Liver (tissue), 9 donors: ENCODE measurements around the gene IL31RA. TPM values are rescaled to one million over a fixed set of nuclear protein-coding genes. Genes with fewer than 3 reads are reported as not detected.

Experiments used
- DNase-seq: peaks from one replicate; pipeline ENCODE4 v3.0.0-alpha.2; 2017; ENCODE audit warnings: low spot score
- H3K27ac ChIP-seq, 2 donors: one replicate each; pipeline ENCODE4 v1.7.0; 2013; ENCODE audit warnings: inconsistent platforms in 2 of 2, low read length in 2 of 2, control low read depth in 1 of 2, low read depth in 1 of 2, mild to moderate bottlenecking in 1 of 2
- H3K27me3 ChIP-seq, 4 donors: one replicate each; pipeline versions ENCODE4 v1.6.1 to v1.7.0; 2013; ENCODE audit warnings: low read length in 3 of 4, inconsistent platforms in 1 of 4, mild to moderate bottlenecking in 1 of 4, moderate library complexity in 1 of 4; ENCODE audit not compliant: control insufficient read depth in 4 of 4, insufficient read depth in 4 of 4
- H3K36me3 ChIP-seq, 4 donors: one replicate each; pipeline versions ENCODE4 v1.6.1 to v1.7.0; 2013; ENCODE audit warnings: low read length in 3 of 4, mild to moderate bottlenecking in 3 of 4, low read depth in 1 of 4, moderate library complexity in 1 of 4; ENCODE audit not compliant: control insufficient read depth in 4 of 4, insufficient read depth in 3 of 4
- H3K4me1 ChIP-seq, 4 donors: one replicate each; pipeline versions ENCODE4 v1.6.1 to v1.7.0; 2013; ENCODE audit warnings: low read length in 3 of 4, mild to moderate bottlenecking in 3 of 4, moderate library complexity in 1 of 4; ENCODE audit not compliant: control insufficient read depth in 4 of 4, insufficient read depth in 4 of 4
- H3K4me3 ChIP-seq, 3 donors: one replicate each; pipeline versions ENCODE4 v1.6.1 to v1.7.0; 2013; ENCODE audit warnings: low read length in 3 of 3, control low read depth in 1 of 3, low read depth in 1 of 3, mild to moderate bottlenecking in 1 of 3
- H3K9ac ChIP-seq, 2 donors: one replicate each; pipeline ENCODE4 v1.7.0; 2013; ENCODE audit warnings: low read length in 2 of 2, mild to moderate bottlenecking in 2 of 2, moderate library complexity in 2 of 2, control low read depth in 1 of 2, low read depth in 1 of 2
- H3K9me3 ChIP-seq, 4 donors: one replicate each; pipeline versions ENCODE4 v1.6.1 to v1.7.0; 2013; ENCODE audit warnings: low read length in 3 of 4; ENCODE audit not compliant: control insufficient read depth in 4 of 4
- ATF3 ChIP-seq: IDR thresholded peaks from 2 replicates; pipeline ENCODE4 v1.6.1; 2016; ENCODE audit warnings: antibody characterized with exemption
- CTCF ChIP-seq: fragments of 150-350 bp; IDR thresholded peaks from 2 replicates; pipeline ENCODE4 v1.5.1; 2017; ENCODE audit warnings: improper control_type of control experiment, low read depth, low read length; ENCODE audit not compliant: missing input control
- EGR1 ChIP-seq, 2 donors: IDR thresholded peaks; 2 replicates each; pipeline ENCODE4 v1.6.1; 2016 to 2018; ENCODE audit warnings: antibody characterized with exemption in 2 of 2, low read depth in 2 of 2
- FOXA1 ChIP-seq: IDR thresholded peaks from 2 replicates; pipeline ENCODE4 v1.6.1; 2016; ENCODE audit warnings: antibody characterized with exemption
- FOXA2 ChIP-seq: IDR thresholded peaks from 2 replicates; pipeline ENCODE4 v1.6.1; 2016; ENCODE audit warnings: antibody characterized with exemption
- HNF4A ChIP-seq, 2 donors: conservative IDR thresholded peaks; 2 replicates each; pipeline ENCODE4 v1.6.1; 2016; ENCODE audit warnings: antibody characterized with exemption in 2 of 2, mild to moderate bottlenecking in 2 of 2
- HNF4G ChIP-seq: IDR thresholded peaks from 2 replicates; pipeline ENCODE4 v1.6.1; 2016; ENCODE audit warnings: antibody characterized with exemption
- JUND ChIP-seq, 2 donors: IDR thresholded peaks; 2 replicates each; pipeline ENCODE4 v1.6.1; 2016; ENCODE audit warnings: antibody characterized with exemption in 2 of 2
- NR2F2 ChIP-seq: IDR thresholded peaks from 2 replicates; pipeline ENCODE4 v1.6.1; 2016; ENCODE audit warnings: antibody characterized with exemption
- RAD21 ChIP-seq, 2 donors: IDR thresholded peaks; 2 replicates each; pipeline ENCODE4 v1.6.1; 2016; ENCODE audit warnings: antibody characterized with exemption in 2 of 2, mild to moderate bottlenecking in 2 of 2
- REST ChIP-seq: IDR thresholded peaks from 2 replicates; pipeline ENCODE4 v1.6.1; 2016; ENCODE audit warnings: antibody characterized with exemption, mild to moderate bottlenecking
- SP1 ChIP-seq: IDR thresholded peaks from 2 replicates; pipeline ENCODE4 v1.6.1; 2018; ENCODE audit warnings: antibody characterized with exemption, mild to moderate bottlenecking
- TAF1 ChIP-seq: conservative IDR thresholded peaks from 2 replicates; pipeline ENCODE4 v1.6.1; 2016; ENCODE audit warnings: antibody characterized with exemption, mild to moderate bottlenecking
- YY1 ChIP-seq: IDR thresholded peaks from 2 replicates; pipeline ENCODE4 v1.6.1; 2016; ENCODE audit warnings: antibody characterized with exemption, mild to moderate bottlenecking
- ZBTB33 ChIP-seq: IDR thresholded peaks from 2 replicates; pipeline ENCODE4 v1.6.1; 2016; ENCODE audit warnings: antibody characterized with exemption
- WGBS: extraction: QIAGEN DNeasy Blood & Tissue Kit; methylation state at CpG from one replicate; pipeline ENCODE4 v1.1.7; 2013; 5-methylcytosine and 5-hydroxymethylcytosine counted together
- polyA plus RNA-seq, 2 donors: library from polyadenylated mRNA; stranded (reverse) in 1 of 2; unstranded in 1 of 2; fragments of 200-250 nt in 1 of 2; fragments of >200 nt in 1 of 2; fragmentation: Nextera tagmentation in 1 of 2; extraction: Ambion mirVana in 1 of 2; gene quantifications; one replicate each; pipeline versions ENCODE4 v1.2.1 to v1.2.3, GENCODE V29; 2013 to 2015
- total RNA-seq, 2 donors: library from RNA; depleted of rRNA; stranded (reverse); fragments of >200 nt; gene quantifications; one replicate each; pipeline ENCODE4 v1.2.3, GENCODE V29; 2014
- donor health status: healthy.
- donor health status: healthy.
- donor health status: healthy.
- donor health status: healthy.
- donor health status: healthy.

The IL31RA gene
- total and polyA plus RNA-seq, 4 donors = not detected

GRCh38 chr5:55927861-55928655 is 76.9 kb downstream of the IL31RA start (continued):
- no peak for TF ChIP-seq REST
- no peak for TF ChIP-seq EGR1 (IDR thresholded peaks at IDR 0.05; ENCODE audit: low read depth in 2 of 2)
- no peak for TF ChIP-seq CTCF

- WGBS = 92% methylated on average over 12 of the region's 12 CpGs
These were observed 78.1 kb downstream of the IL31RA start for GRCh38 chr5:55929020-55929799.

GRCh38 chr5:55932700-55933099 is 81.5 kb downstream of the IL31RA start:
- DNase-seq = no peak

More at GRCh38 chr5:55929020-55929799, 78.1 kb downstream of the IL31RA start:
- H3K36me3 ChIP-seq = no peaks in the 10 kb centered on the region
- H3K27ac ChIP-seq = peak overlapping the region in 1 of 2 donors; percentile 8
- no peak for DNase-seq
- H3K9me3 ChIP-seq = no peaks in the 10 kb centered on the region
- no peak overlapping the region for H3K4me3 ChIP-seq
- no peak overlapping the region for H3K9ac ChIP-seq
- H3K27me3 ChIP-seq = no peaks in the 10 kb centered on the region
- H3K4me1 ChIP-seq = peaks cover 4 to 21% (median 11%) of the 10 kb centered on the region in 4 donors
- TF ChIP-seq SP1 (no peak), EGR1 (IDR thresholded peaks at IDR 0.05; ENCODE audit: low read depth in 2 of 2) (no peak), HNF4G (no peak), YY1 (no peak)

More at GRCh38 chr5:55932700-55933099, 81.5 kb downstream of the IL31RA start:
- no peaks in the 10 kb centered on the region for H3K9me3 ChIP-seq
- H3K36me3 ChIP-seq = no peaks in the 10 kb centered on the region
- WGBS = 90% methylated on average over 4 of the region's 4 CpGs
- no peak overlapping the region for H3K9ac ChIP-seq
- H3K27me3 ChIP-seq = no peaks in the 10 kb centered on the region
- H3K4me1 ChIP-seq = peaks cover 6 to 47% (median 26%) of the 10 kb centered on the region in 4 donors
- H3K27ac ChIP-seq = peak overlapping the region; percentile 32 to 75
- H3K4me3 ChIP-seq = no peak overlapping the region
- TF ChIP-seq SP1 = no peak
- TF ChIP-seq RAD21 (IDR thresholded peaks at IDR 0.05) = no peak
- no peak for TF ChIP-seq HNF4G
- TF ChIP-seq FOXA1 = no peak
- no peak for TF ChIP-seq NR2F2
- no peak for TF ChIP-seq HNF4A (conservative IDR thresholded peaks at IDR 0.05)
- no peak for TF ChIP-seq FOXA2
- TF ChIP-seq ATF3 = no peak
- no peak for TF ChIP-seq TAF1
- no peak for TF ChIP-seq YY1
- no peak for TF ChIP-seq CTCF
- TF ChIP-seq EGR1 (IDR thresholded peaks at IDR 0.05; ENCODE audit: low read depth in 2 of 2) = no peak
- TF ChIP-seq ZBTB33 = no peak
- no peak for TF ChIP-seq JUND (IDR thresholded peaks at IDR 0.05)
